Colon (tissue), 2 donors: ENCODE results near the gene RCE1.

Experiments
- FAIRE-seq: peaks from 2 replicates; lab custom pipeline; 2012; peaks lifted over from hg19 to GRCh38; lab: Jason Lieb, UNC
- donor health status: control.
- donor health status: control.

The RCE1 gene

DNA sequence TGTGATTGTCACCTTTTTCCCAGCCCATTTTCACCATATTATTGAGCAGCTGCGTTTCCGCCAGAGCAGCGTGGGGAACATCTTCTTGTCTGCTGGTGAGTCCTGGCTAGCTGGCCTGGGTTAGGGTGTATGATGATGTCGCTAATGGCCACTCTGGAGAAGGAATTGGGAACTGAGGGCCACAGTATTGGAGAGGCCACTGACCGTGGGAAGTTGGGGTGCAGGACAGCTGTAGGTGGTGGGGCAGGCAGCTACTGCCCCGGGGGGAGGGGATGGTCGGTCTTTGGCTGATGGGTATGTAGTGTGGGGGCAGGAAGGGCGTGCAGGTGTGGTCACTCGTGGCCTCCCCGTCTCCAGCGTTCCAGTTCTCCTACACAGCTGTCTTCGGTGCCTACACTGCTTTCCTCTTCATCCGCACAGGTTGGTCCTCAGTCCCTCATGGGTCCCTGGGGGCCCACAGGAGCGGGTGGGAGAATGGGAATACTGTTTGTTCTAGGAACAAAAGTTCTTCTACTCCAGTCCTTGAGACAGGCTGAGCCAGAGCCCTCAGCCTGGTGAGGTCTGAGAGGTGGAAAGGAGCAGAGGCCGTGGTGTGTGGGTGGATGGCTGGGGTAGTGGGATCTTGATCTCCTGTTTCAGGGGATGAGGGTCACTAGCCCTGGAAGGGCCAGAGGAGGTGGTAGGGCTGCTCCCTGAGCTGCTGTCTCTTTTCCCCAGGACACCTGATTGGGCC is 2.1 kb downstream of the RCE1 start:
- FAIRE-seq, result no peak

DNA sequence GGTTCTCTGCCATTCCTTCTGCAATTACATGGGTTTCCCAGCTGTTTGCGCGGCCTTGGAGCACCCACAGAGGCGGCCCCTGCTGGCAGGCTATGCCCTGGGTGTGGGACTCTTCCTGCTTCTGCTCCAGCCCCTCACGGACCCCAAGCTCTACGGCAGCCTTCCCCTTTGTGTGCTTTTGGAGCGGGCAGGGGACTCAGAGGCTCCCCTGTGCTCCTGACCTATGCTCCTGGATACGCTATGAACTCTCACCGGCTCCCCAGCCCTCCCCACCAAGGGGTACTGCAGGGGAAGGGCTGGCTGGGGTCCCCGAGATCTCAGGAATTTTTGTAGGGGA is 2.6 kb downstream of the RCE1 start:
- FAIRE-seq, result no peak

DNA sequence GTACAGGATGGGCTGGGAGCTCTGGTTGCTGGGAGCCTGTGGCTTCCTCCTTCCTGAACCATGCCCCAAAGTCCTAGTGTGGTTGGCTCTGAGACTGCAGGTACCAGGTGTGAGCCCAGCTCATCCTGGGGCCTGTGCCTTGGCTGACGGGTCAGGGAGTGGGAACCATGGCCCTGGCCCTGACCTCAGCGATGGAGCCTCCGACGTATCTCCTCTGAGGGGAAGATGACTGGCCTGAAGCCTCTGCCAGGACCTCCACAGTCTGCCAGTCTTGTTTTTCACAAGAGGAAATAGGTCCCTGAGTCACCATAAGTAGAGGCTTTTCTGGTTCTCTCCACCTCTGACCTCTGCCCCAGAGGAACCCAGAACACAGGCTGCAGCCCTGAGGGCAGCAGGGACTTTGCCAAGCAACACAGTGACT is 3.4 kb downstream of the RCE1 start:
- FAIRE-seq, result no peak

DNA sequence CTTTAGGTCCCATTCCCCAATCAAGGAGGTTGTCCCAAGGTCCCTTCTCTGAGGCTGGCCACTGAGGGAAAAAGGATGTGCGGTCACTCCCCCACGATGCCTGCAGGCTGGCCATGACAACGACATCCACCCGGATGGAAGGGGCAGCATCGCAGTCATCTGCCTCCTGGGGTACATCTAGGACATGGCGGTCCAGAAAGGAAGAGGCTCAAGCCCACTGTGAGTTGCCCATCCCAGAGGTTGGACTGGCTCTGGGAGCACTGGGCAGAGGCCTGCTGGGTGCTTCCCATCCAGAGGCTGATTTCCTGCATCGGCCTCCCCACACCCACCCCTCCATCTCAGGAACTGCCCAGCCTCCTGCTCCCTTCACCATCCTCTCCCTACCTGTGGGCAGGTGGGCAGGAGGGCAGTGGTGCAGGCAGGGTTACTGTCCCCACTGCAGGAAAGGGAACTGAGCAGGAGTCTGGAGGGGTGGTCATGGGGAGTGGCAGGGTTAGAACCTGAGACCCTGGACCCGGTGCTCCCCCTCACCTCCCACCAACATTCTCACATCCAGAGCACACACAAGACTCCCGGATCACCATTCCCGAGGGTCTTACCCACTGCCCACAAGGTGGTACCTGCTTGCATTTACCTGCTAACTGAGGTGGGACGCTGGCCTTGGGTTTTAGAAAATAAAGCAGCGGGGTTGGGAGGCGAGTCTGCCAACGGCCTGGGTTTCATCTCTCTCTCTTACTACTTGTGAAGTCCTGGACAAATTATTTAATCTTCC is 4.4 kb downstream of the RCE1 start:
- no peak for FAIRE-seq

DNA sequence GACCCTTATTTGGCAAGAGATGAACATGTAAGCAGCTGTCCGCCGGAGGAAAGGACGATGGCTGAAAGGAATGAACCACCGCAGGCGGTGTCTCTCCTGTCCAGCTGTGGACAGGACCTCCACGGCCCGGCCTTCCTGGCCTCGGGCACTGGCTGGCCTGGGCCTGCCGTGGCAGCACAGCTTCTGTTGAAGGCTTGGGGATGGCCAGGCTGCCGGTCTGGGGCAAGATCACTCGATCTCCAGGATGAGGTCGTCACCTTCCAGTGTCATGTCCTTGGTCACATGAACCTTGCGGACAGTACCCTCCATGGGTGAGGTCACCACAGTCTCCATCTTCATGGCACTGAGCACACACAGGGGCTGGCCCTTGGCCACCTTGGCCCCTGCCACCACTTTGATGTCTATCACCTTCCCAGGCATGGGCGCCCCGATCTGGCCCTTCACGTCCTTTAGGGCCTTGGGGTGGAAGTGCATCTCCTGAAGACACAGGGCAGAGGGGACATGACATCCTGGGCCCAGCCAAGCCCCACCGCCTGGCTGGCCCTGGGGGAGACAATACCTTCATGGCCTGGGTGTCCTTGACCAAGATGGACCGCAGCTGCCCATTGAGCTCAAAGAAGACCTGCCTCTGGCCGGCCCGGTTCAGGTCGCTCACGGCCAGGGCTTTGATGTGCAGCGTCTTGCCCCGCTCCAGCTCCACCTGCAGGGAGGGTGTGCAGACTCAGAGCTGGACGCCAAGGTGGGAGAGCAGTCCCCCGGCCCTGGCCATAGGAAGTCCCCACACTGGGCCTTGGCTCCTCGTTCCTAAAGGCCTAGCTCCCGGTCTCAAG is 5.6 kb downstream of the RCE1 start:
- no peak for FAIRE-seq

DNA sequence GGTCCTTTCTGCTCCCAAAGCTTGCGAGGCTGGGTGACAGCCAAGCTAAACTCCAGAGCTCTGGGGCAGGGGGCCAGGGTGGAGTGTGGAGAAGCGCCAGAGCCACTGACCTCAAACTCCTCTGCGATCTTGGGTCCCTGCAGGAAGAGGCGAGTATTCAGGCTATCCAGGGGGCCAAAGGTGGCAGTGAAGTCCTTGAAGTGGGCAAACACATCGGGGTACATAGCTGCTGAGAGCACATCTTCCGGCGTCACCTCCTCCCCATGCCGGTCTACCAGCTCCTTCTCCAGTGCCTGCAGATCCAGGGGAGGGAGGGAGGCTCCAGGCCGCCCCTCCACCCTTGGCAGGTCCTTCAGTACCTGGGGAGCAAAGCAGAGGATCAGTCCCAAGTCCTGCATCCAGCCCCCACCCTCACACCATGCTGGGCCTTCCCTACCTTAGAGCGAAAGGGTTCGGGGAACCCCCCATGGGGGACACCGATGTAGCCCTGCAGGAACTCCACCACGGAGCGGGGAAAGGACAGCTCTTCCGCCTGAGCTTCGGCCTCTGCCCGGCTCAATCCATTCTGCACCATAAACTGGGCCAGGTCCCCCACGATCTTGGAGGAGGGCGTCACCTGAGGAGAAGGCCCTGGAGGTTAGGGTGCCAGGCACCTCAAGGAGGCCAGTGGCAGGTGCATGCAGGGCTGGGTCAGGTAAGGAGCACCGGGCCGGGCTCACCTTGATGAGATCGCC is 6.4 kb downstream of the RCE1 start:
- FAIRE-seq, result no peak

DNA sequence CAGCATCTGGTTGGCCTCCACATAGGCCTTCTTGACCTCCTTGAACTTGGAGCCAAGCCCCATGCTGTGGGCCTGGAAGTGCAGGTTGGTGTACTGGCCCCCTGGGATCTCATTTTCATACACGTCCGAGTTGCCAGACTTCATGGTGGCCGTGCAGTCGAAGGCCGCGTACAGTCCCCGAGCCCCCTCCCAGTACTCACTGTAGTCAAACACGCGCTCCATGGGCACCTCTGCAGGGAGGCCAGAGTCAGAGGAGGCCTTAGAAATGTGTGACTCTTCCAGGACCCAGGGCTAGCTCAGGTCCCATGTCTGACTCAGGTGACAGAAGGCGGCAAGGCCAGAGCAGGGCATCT is 7.0 kb downstream of the RCE1 start:
- FAIRE-seq, result no peak

DNA sequence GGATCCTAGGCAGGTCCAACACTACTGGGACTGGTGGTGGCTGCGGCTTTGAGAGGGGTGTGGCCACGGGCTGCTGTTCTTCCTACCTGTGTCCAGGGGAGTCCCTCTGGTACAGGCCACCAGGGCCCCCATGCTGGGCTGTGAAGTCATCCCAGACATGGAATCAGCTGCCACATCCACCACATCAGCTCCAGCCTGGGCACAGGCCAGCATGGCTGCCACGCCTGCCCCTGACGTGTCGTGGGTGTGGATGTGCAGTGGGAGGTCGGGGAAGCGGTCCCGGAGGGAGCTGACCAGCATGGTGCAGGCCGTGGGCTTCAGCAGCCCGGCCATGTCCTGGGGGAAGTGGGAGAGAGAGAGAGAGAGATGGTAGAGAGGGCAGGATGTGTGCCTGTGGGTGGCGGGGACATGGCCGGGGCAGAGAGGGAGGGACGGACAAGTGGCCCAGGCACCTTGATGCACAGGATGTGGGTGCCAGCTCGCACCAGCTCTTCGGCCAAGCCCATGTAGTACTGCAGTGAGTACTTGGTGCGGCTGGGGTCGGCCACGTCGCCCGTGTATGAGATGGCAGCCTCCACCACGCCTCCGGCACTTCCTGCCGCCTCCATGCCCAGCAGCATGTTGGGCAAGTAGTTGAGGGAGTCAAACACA is 7.5 kb downstream of the RCE1 start:
- FAIRE-seq, result no peak

DNA sequence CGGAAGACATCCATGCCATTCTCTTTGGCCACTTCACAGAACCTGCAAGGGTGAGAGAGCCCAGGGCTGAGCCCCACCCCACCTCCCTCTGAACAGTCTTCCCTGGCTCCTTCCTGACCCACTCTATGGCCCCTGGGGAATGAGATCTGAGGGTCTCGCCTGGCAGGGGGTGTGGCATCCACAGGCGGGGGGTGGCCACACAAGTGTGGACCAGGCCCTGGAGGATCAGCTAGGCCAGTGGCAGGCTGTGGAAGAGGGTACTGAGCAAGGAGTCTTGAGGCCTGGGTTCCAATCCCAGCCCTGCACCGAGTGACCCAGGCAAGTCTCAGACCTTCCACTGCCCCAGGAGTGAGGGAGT is 8.0 kb downstream of the RCE1 start:
- no peak for FAIRE-seq

DNA sequence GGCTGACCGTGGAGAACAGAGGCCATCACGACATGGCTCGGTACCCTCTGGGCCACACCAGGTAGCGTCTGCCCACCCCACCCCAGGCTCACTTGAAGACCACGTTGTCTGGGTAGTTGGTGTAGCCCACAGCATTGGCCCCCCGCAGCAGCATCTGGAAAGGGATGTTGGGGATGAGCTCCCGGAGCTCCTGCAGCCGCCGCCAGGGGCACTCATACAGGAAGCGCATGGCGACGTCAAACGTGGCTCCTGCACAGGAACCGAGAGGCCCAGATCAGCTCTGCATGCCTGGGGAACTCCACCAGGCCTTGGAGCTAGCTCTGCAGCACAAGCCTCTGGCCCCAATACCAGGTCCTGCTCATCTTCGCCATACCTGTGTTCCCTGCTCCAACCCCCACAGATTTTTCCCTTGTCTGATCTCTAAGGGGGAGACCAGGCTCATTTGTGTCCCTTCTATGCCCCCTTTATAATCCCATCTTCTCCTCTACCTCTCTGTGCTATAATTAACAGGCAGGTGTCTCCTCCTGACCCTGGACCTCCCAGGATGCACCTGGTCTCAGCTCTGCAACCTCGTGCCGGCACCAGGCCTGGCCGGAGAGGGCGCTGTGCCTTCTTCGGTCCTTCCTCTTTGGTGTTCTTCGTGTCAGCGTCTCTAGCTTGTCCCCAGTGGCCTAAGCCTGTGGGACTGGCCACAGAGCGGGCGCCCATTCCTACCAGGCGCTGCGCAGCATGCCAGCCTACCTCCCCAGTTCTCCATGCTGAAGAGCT is 8.6 kb downstream of the RCE1 start:
- FAIRE-seq, result no peak

DNA sequence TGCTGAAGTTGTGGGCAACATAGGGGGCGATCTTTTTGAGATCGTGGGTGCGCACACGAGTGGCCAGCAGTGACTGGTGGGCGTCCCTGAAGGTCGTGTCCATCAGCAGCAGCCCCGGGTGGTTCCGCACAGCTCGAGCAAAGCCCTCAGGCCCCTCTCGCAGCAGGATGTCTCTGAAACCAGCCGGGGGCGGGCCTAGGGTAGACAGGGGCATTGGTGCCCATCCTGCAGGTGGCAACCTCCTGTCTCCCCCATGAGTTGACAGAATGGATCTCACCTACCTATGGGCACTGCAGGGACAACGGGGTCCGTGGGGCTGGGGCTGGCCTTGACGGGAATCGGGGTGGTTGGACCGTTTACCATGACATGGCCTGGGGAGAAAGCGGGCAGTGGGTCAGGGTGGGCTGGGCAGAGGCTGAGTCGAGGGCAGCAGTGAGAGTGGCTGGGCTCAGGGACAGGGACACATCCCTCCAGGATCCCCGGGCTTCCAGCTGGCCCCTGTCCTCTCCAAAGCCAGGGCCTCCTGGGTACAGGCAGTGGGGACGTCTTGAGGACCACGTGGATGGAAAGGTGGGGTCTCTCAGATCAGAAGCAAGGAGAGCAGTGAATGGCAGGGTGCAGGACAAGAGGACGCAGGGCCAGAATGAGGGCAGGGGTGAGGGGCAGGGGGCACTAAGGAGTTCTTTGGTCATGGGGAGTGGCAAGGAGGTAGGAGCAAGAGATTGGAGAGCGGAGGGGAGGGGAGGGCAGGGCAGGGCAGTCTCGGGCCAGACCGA is 9.4 kb downstream of the RCE1 start:
- no peak for FAIRE-seq

DNA sequence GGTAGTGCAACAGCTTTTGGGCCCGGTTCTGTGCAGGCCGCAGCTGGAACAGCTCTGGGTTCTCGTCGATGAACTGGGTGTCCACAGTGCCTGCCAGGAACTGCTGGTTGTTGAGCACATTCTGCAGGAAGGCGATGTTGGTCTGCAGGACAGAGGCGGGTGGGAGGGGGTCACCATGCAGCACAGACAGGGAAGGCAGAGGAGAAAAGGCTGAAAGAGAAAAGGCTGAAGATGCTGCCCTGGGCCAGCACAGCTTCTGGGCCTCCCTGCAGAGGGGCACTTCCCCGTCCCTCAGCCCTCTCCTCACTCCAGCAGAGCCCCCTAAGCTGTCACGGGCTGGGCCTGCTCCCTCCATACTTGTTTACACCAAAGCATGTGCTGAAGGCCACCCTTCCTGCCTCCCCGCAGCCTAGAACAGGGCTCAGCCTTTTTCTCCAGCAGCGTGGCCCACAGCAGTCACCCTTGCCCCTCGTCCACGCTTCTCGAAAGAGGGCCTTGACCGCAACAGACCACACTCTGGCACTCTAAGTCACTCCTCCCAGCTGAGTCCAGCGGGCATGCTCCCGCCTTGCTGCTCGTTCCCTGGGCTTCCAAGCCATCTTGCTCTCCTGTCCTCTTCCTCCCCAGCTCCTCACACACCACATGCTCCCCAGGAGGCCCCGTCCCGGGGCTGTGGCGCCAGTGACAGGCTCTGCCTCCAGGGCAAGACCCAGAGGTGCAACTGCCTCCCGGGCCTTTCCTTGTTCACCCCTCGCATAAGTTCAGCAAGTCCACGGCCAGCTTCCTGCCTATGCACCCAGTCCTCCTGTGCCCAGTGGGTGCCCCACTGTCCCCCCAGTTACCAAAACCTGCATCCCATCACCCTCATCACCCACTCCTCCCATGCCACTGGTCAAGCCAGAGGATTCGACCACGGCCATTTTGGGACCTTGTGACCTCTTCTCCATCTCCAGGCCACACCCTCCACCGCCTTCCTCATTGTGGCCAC is 10.3 kb downstream of the RCE1 start:
- no peak for FAIRE-seq

DNA sequence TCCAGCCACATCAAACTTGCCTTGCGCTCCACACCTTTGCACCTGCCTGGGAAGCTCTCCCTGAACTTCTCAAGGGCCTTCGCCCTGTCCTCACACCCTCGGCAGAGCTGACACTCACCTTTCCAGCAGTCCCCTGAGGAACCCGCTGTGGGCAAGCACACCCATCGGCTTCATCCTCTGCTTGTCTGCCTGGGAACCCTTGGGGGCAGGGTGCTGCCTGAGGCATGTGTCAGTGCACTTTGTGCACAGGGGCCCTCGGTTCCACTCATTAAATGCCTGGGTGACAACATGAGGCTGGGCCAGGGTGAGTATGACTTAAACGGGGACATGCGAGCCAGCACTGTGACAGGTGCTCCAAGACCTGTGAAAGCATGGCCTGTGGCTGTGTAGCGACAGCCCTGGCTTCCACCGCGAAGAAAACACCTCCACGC is 11.0 kb downstream of the RCE1 start:
- FAIRE-seq, result no peak

DNA sequence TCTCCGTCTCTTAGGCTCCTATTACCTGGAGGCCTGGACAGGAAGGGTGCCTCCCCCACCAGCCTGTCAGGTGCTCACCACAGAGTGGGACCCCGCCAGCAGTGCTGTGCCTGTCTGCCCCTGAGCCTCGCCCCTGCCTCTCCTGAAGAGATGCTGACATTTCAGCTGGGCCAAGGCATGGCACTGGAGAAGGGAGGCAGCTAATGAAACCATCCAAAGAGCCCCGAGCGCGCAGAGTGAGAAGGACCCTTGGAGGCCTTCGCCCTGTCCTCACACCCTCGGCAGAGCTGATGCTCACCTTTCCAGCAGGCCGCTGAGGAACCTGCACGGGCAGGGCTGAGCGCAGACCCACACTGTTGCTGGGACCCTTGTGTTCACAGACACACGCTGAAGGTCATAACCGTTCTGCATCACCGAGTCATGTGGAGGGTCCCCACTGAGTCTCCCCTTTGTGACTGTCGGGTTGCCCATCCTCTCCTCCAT is 11.5 kb downstream of the RCE1 start:
- FAIRE-seq, result no peak

DNA sequence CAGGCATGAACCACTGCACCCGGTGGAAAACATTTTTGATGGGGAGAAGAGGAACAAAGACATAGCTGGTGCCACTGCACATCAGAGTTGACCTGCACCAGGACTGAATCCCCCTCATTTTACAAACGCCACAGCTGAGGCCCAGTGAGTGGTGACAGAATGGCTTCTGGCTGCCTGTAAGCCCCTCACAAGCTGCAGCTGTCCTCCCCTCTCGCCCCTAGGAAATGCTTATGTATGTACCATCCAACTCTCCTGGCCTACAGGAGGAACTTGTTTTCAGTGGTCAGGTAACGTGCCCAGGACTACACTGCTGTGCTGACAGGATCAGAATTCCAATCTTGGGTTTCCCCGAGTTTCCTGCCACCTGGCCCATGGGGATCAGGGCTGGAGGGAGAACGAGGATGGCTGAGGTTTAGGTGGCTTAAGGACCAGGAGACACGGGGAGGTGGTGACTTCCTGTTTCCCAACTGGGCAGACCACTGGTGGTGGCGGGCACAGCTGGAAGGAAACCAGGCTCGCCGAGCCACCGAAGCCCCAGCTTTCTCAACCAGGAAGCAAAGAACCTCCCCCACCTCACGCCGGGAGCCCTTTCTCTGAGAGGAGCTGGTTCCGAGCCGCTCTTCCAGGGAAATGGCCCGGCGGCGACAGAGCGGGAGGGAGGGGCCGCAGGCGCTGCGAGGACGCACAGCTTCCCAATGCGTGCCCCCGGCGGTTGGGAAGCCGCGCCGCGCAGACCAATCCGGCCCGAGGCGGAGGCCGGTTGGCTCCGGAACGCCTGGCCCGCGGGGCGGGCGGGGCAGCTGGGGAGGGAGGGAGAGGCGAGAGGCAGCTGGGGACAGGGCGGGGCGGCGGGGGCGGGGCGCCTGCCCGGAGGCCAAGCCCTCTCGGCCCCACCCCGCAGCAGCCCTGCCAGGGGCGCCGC is 12.6 kb downstream of the RCE1 start:
- no peak for FAIRE-seq

DNA sequence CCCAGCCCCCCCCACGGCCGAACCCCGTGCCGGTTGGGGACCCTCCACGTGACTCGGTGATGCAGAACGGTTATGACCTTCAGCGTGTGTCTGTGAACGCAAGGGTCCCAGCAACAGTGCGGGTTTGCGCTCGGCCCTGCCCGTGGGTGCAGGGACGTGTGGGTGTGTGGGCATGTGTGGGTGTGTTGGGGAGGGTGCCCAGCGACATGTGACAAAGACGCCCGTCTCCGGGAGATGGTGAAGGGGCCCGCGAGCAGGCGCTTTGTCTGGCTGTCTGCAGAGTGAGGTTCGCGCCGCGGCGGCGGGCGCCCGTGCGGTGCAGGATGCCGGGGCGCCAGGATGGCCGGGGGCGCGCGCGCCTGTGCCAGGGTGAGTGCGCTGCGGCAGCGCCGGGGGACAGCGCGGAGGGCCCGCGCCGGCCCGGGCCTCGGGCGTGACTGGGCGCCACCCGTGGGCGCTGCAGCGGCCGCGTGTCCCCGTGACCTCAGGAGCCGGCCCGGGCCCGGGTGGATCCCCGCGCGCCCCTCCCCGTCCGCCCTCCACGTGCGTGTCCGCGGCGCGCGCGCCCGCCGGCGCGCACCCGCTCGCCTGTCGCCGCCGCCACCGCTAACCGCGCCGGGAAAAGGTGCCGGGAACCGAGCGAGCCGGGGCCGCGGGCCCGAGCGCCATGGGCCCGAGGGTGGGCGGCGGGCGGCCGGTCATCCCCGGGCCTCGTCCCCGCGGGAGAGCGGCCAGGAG is 13.4 kb downstream of the RCE1 start, which contains the start of gene LRFN4:
Gene LRFN4 (plus strand): TSS at position 569 of the 738 bp plus-strand sequence. CDS start 681 bp downstream, outside the sequence.
- no peak for FAIRE-seq
